K562 (cell line): Measurements from ENCODE around the gene EIF4E2. TPM values are rescaled to one million over a fixed set of nuclear protein-coding genes. Genes with fewer than 3 reads are reported as not detected.

Experiments
- ATAC-seq: fragments of 200-7000 bp; cut with Tn5 transposase; 3 replicates; pipeline ENCODE4 v1.9.1; 2020; ENCODE audit warnings: moderate library complexity
- BruUV-seq: library from RNA; stranded (reverse); fragments of 400-500 nt; replicated peaks from 2 replicates; lab custom pipeline; 2021; lab: Mats Ljungman, UMichigan
- CTCF ChIA-PET: fragments of 300-600 bp; formaldehyde crosslinking; extraction: SDS; loops from one replicate; lab custom pipeline; 2021; ENCODE audit warnings: low intra/inter-chr PET ratio; lab: Yijun Ruan, JAX
- POLR2A ChIA-PET: fragments of 300-600, 350-650 bp; sonication (Branson Sonifier 250); formaldehyde crosslinking; extraction: SDS; loops from one replicate; lab custom pipeline; 2021; ENCODE audit warnings: antibody characterized with exemption, inconsistent platforms; lab: Yijun Ruan, JAX
- DNase-seq, 4 experiments: peaks; one replicate each; pipeline versions ENCODE4 v3.0.0 to v3.0.0-alpha.2; 2011 to 2018; ENCODE audit warnings: low spot score in 3 of 4, mixed read lengths in 3 of 4; ENCODE audit errors: extremely low read depth in 1 of 4
- FAIRE-seq: peaks from 2 replicates; lab custom pipeline; 2011; peaks lifted over from hg19 to GRCh38; lab: Jason Lieb, UNC
- H2AFZ ChIP-seq: 2 replicates; pipeline ENCODE4 v1.6.0; 2011; ENCODE audit warnings: low read depth, low read length, control low read depth, inconsistent platforms
- H3K27ac ChIP-seq: fragments of 200-600 bp; 3 replicates; pipeline ENCODE4 v1.8.0; 2011; ENCODE audit warnings: low read depth, mild to moderate bottlenecking, control low read depth, inconsistent platforms, low read length, moderate library complexity, mixed read lengths; ENCODE audit errors: extremely low read depth
- H3K27me3 ChIP-seq, 2 experiments: fragments of 300-600 bp in 1 of 2; 2 replicates in 1 of 2; 3 replicates in 1 of 2; pipeline versions ENCODE4 v1.6.0 to v1.8.0; 2011; ENCODE audit warnings: inconsistent platforms in 2 of 2, low read length in 2 of 2, mild to moderate bottlenecking in 1 of 2, mixed read lengths in 1 of 2, moderate library complexity in 1 of 2; ENCODE audit not compliant: control insufficient read depth in 2 of 2, insufficient read depth in 2 of 2
- H3K36me3 ChIP-seq: fragments of 300-600 bp; 3 replicates; pipeline ENCODE4 v1.8.0; 2011; ENCODE audit warnings: mild to moderate bottlenecking, low read length, inconsistent platforms; ENCODE audit not compliant: control insufficient read depth, insufficient read depth
- H3K4me1 ChIP-seq, 2 experiments: fragments of 200-600 bp in 1 of 2; replicated peaks in 1 of 2; 2 replicates in 1 of 2; 3 replicates in 1 of 2; pipeline versions ENCODE4 v1.5.1 to v1.8.0; 2011; ENCODE audit warnings: inconsistent platforms in 2 of 2, low read length in 2 of 2, mild to moderate bottlenecking in 1 of 2, mixed read lengths in 1 of 2, moderate library complexity in 1 of 2; ENCODE audit not compliant: control insufficient read depth in 2 of 2, insufficient read depth in 2 of 2
- H3K4me2 ChIP-seq: 2 replicates; pipeline ENCODE4 v1.6.1; 2011; ENCODE audit warnings: low read length, control low read depth, inconsistent platforms, mixed read lengths; ENCODE audit not compliant: insufficient read depth
- H3K4me3 ChIP-seq: fragments of 200-600 bp; sonication (generic), shearing (Covaris generic); 2 replicates; pipeline ENCODE4 v1.5.1; 2016; ENCODE audit warnings: control low read depth, inconsistent platforms
- H3K79me2 ChIP-seq: fragments of 200-600 bp; 3 replicates; pipeline ENCODE4 v1.8.0; 2011; ENCODE audit warnings: low read length, inconsistent platforms; ENCODE audit not compliant: control insufficient read depth, insufficient read depth
- H3K9ac ChIP-seq, 2 experiments: 2 replicates each; pipeline versions ENCODE4 v1.6.0 to v1.6.1; 2011; ENCODE audit warnings: low read depth in 2 of 2, low read length in 2 of 2, control low read depth in 1 of 2, inconsistent platforms in 1 of 2, mild to moderate bottlenecking in 1 of 2, mixed read lengths in 1 of 2; ENCODE audit not compliant: insufficient read depth in 1 of 2
- H3K9me1 ChIP-seq: one replicate; pipeline ENCODE4 v1.6.0; 2011; ENCODE audit warnings: inconsistent platforms, mild to moderate bottlenecking, low read length, moderate library complexity; ENCODE audit not compliant: control insufficient read depth, insufficient read depth
- H3K9me3 ChIP-seq: replicated peaks from 2 replicates; pipeline ENCODE4 v1.5.1; 2011; ENCODE audit warnings: low read depth, low read length, inconsistent platforms; ENCODE audit not compliant: control insufficient read depth, insufficient read depth
- H4K20me1 ChIP-seq: replicated peaks from 2 replicates; pipeline ENCODE4 v1.6.1; 2011; ENCODE audit warnings: low read length, inconsistent platforms, mixed read lengths; ENCODE audit not compliant: control insufficient read depth, insufficient read depth
- FOXJ3 ChIP-seq: sonication (generic); formaldehyde crosslinking; IDR thresholded peaks from 2 replicates; pipeline ENCODE4 v1.4.0; 2020; ENCODE audit warnings: mild to moderate bottlenecking, missing genetic modification reagents
- HNRNPLL ChIP-seq: fragments of 200-400 bp; formaldehyde crosslinking; IDR thresholded peaks from 2 replicates; pipeline ENCODE4 v1.6.1; 2017; ENCODE audit warnings: low read length, low read depth, mild to moderate bottlenecking; ENCODE audit not compliant: poor library complexity, severe bottlenecking
- KLF10 ChIP-seq: fragments of 250-450 bp; sonication (Bioruptor Pico); IDR thresholded peaks from 2 replicates; pipeline ENCODE4 v1.6.1; 2021; ENCODE audit warnings: matching md5 sums
- MXI1 ChIP-seq: IDR thresholded peaks from 2 replicates; pipeline ENCODE4 v1.6.1; 2011; ENCODE audit warnings: low read depth, mild to moderate bottlenecking, improper control_type of control experiment, low read length
- MYNN ChIP-seq, 2 experiments: sonication (generic); formaldehyde crosslinking in 1 of 2; IDR thresholded peaks; 2 replicates each; pipeline versions ENCODE4 v1.5.0 to v1.6.1; 2016 to 2020; ENCODE audit warnings: antibody characterized with exemption in 1 of 2, missing genetic modification reagents in 1 of 2
- NEUROD1 ChIP-seq: fragments of 150-350 bp; IDR thresholded peaks from 2 replicates; pipeline ENCODE4 v1.6.1; 2014; ENCODE audit warnings: borderline replicate concordance, low read length, low read depth; ENCODE audit not compliant: partially characterized antibody
- RBM25 ChIP-seq: fragments of 200-400 bp; formaldehyde crosslinking; IDR thresholded peaks from 2 replicates; pipeline ENCODE4 v1.6.1; 2018; ENCODE audit warnings: low read length, low read depth, moderate library complexity; ENCODE audit not compliant: severe bottlenecking
- RFX1 ChIP-seq: fragments of 450-650 bp; IDR thresholded peaks from 2 replicates; pipeline ENCODE4 v1.6.1; 2016; ENCODE audit warnings: mild to moderate bottlenecking, moderate library complexity
- WGBS: fragments of 100-300 bp; shearing (Covaris generic); methylation state at CpG from one replicate; pipeline ENCODE4 v1.1.6; 2016; ENCODE audit warnings: low coverage, mixed read lengths; ENCODE audit not compliant: insufficient coverage; ENCODE audit errors: missing lambda C conversion rate; 5-methylcytosine and 5-hydroxymethylcytosine counted together
- in situ Hi-C: fragments of 300-500 bp; cut with MboI; formaldehyde crosslinking; loops from 4 replicates; pipeline ENCODE4 v1.15.0; 2018; ENCODE audit warnings: inconsistent platforms, mixed read lengths
- intact Hi-C: fragments of 100-400 bp; cut with micrococcal nuclease; formaldehyde crosslinking; loops from 2 replicates; pipeline ENCODE4 v1.14.2; 2022
- polyA plus RNA-seq, 8 experiments: library from polyadenylated mRNA; depleted of rRNA in 4 of 8; stranded (reverse) in 5 of 8; unstranded in 3 of 8; fragments of >200 nt; fragmentation: Nextera tagmentation in 2 of 8; fragmentation: Illumina TruSeq in 1 of 8; extraction: Ambion mirVana in 2 of 8; extraction: Trizol in 1 of 8; gene quantifications; 2 replicates each; pipeline versions ENCODE4 v1.2.1 to v1.2.3, GENCODE V29; 2011 to 2014; ENCODE audit warnings: inconsistent platforms in 1 of 8, missing spikeins in 1 of 8
- total RNA-seq, 7 experiments: library from RNA; depleted of rRNA in 6 of 7; stranded (reverse); fragments of >200 nt in 6 of 7; fragmentation: Illumina TruSeq in 2 of 7; extraction: Trizol in 2 of 7; gene quantifications; 2 replicates each; pipeline versions ENCODE4 v1.2.1 to v1.2.3, GENCODE V29; 2011 to 2021; ENCODE audit warnings: low replicate concordance in 1 of 7

The EIF4E2 gene
- total and polyA plus RNA-seq, 9 of the 15 experiments (the other 6 are each of a cell fraction or from before 2014, with no cell fraction given): 33.9 to 169 (median 77.5) TPM

- intact Hi-C loops: no loop called here
- no TSS peak for BruUV-seq
Measured at GRCh38 chr2:232503809-232504323, 46.6 kb upstream of the EIF4E2 start.

DNA sequence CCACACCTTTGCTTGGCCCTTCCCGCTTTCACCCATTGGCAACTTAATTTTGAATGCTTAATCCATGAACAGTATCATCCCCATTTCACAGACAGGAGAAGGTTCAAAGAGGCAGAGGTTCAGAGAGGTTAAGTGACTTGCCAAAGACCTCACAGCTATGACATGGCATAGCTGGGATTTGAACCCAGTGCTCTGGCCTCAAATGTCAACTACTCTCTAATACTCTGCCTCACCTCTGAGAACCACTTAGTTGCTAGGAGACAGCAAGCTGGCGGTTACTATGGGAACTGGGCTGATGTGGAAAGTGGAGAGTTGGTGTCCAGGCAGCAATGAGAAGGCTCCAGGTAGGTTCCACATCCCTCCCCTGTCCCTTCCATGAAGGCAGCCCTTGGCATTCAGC lies 46.1 kb upstream of the EIF4E2 start:
- no peak overlapping the region for H3K4me3 ChIP-seq
- no peak overlapping the region for H3K27ac ChIP-seq
- no peaks in the 10 kb centered on the region for H4K20me1 ChIP-seq
- DNase-seq (no peak), ATAC-seq (no peak), FAIRE-seq (no peak)
- TF ChIP-seq FOXJ3 (CRISPR knock-in tag) (no peak), MXI1 (0 out of 2 replicates have a peak, but pooled peaks have one; percentile 30), RFX1 (peak; percentile 85), RBM25 (peak; percentile 59), MYNN (IDR thresholded peaks at IDR 0.05) (peak; percentile 92), MYNN (CRISPR knock-in tag; IDR thresholded peaks at IDR 0.05) (no peak)
- peaks cover 3 to 46% of the 10 kb centered on the region in 2 experiments; a peak in 2 of 5 replicates for H3K27me3 ChIP-seq
- no peaks in the 10 kb centered on the region for H3K79me2 ChIP-seq
- 0% methylated on average over 2 of the region's 2 CpGs for WGBS
- H3K9me3 ChIP-seq: no peaks in the 10 kb centered on the region
- CTCF ChIA-PET: no interaction called here
- no peak overlapping the region for H3K4me2 ChIP-seq
- H3K9me1 ChIP-seq: no peaks in the 10 kb centered on the region
- no peaks in the 10 kb centered on the region for H3K36me3 ChIP-seq
- BruUV-seq: no TSS peak
- in situ Hi-C loops (no loop called here), intact Hi-C loops (no loop called here)
- POLR2A ChIA-PET: no interaction called here
- H3K9ac ChIP-seq: no peak overlapping the region
- peaks cover 0 to 13% of the 10 kb centered on the region in 2 experiments; a peak in 2 of 5 replicates for H3K4me1 ChIP-seq
- H2AFZ ChIP-seq: no peak overlapping the region

More at GRCh38 chr2:232503809-232504323, 46.6 kb upstream of the EIF4E2 start:
- no peak overlapping the region for H3K9ac ChIP-seq
- peaks cover 3 to 46% of the 10 kb centered on the region in 2 experiments; a peak in 2 of 5 replicates for H3K27me3 ChIP-seq
- no peak overlapping the region for H3K4me3 ChIP-seq
- H3K4me2 ChIP-seq: no peak overlapping the region
- FAIRE-seq (no peak), ATAC-seq (no peak), DNase-seq (no peak)
- no peaks in the 10 kb centered on the region for H3K36me3 ChIP-seq
- no peaks in the 10 kb centered on the region for H3K9me3 ChIP-seq
- no peak overlapping the region for H3K27ac ChIP-seq
- no peak overlapping the region for H2AFZ ChIP-seq
- POLR2A ChIA-PET: no interaction called here
- CTCF ChIA-PET: no interaction called here
- H4K20me1 ChIP-seq: no peaks in the 10 kb centered on the region
- peaks cover 0 to 13% of the 10 kb centered on the region in 2 experiments; a peak in 2 of 5 replicates for H3K4me1 ChIP-seq
- no peaks in the 10 kb centered on the region for H3K9me1 ChIP-seq
- TF ChIP-seq HNRNPLL (peak; percentile 41), KLF10 (CRISPR knock-in tag) (no peak), NEUROD1 (no peak)
- TF ChIP-seq, all 486 proteins: peak for 1
- in situ Hi-C loops: no loop called here
- WGBS: 0% methylated on average over 12 of the region's 16 CpGs
- H3K79me2 ChIP-seq: no peaks in the 10 kb centered on the region
